KMS-11 (cell line): Measurements from ENCODE around the gene PLD3.

Experiments used
- H2AFZ ChIP-seq: fragments of 200-600 bp; sonication (generic); 2 replicates; pipeline ENCODE4 v1.6.1; 2016; ENCODE audit warnings: antibody characterized with exemption, mixed run types, low read depth
- H3K27ac ChIP-seq: fragments of 200-600 bp; sonication (generic); 2 replicates; pipeline ENCODE4 v1.6.1; 2016; ENCODE audit warnings: mild to moderate bottlenecking, mixed run types
- H3K27me3 ChIP-seq: fragments of 200-600 bp; sonication (generic); 2 replicates; pipeline ENCODE4 v1.6.1; 2017; ENCODE audit warnings: mild to moderate bottlenecking, low read depth, mixed run types, moderate library complexity; ENCODE audit not compliant: insufficient read depth
- H3K36me3 ChIP-seq: fragments of 200-600 bp; sonication (generic); 2 replicates; pipeline ENCODE4 v1.6.1; 2017; ENCODE audit warnings: mild to moderate bottlenecking, mixed run types; ENCODE audit not compliant: insufficient read depth
- H3K4me1 ChIP-seq: fragments of 200-600 bp; sonication (generic); 2 replicates; pipeline ENCODE4 v1.6.1; 2016; ENCODE audit warnings: mild to moderate bottlenecking, low read depth, mixed run types; ENCODE audit not compliant: poor library complexity, severe bottlenecking
- H3K4me2 ChIP-seq: fragments of 200-600 bp; sonication (generic); 2 replicates; pipeline ENCODE4 v1.7.0; 2016; ENCODE audit warnings: mild to moderate bottlenecking, mixed run types
- H3K4me3 ChIP-seq: fragments of 200-600 bp; sonication (generic); IDR thresholded peaks from 2 replicates; pipeline ENCODE4 v1.6.1; 2017; ENCODE audit warnings: low read depth, low read length, mixed read lengths; ENCODE audit not compliant: insufficient read depth
- H3K79me2 ChIP-seq: fragments of 200-600 bp; sonication (generic); 2 replicates; pipeline ENCODE4 v1.6.1; 2016; ENCODE audit warnings: low read depth, mixed run types; ENCODE audit not compliant: insufficient read depth
- H3K9ac ChIP-seq: fragments of 200-600 bp; sonication (generic); 2 replicates; pipeline ENCODE4 v1.6.1; 2016; ENCODE audit warnings: mild to moderate bottlenecking, mixed run types
- H4K20me1 ChIP-seq: fragments of 200-600 bp; sonication (generic); 2 replicates; pipeline ENCODE4 v1.6.1; 2016; ENCODE audit warnings: mild to moderate bottlenecking, mixed run types; ENCODE audit not compliant: insufficient read depth
- CTCF ChIP-seq: fragments of 200-600 bp; sonication (generic); conservative IDR thresholded peaks from 2 replicates; pipeline ENCODE4 v1.6.1; 2017; ENCODE audit warnings: low read depth, mild to moderate bottlenecking, antibody characterized with exemption, low read length, moderate library complexity, mixed read lengths

PLD3 gene

GRCh38 chr19:40381321-40381720 lies 32.8 kb downstream of the PLD3 start:
- Histone ChIP-seq H2AFZ (no peak overlapping the region), H3K27ac (no peak overlapping the region), H3K79me2 (no peaks in the 10 kb centered on the region), H4K20me1 (no peaks in the 10 kb centered on the region), H3K9ac (no peak overlapping the region), H3K36me3 (no peaks in the 10 kb centered on the region), H3K4me1 (peaks cover 5% of the 10 kb centered on the region), H3K4me2 (no peak overlapping the region), H3K4me3 (no peak overlapping the region), H3K27me3 (no peaks in the 10 kb centered on the region)
- no peak for TF ChIP-seq CTCF

- H3K4me2 ChIP-seq = no peak overlapping the region
Measured at GRCh38 chr19:40383668-40384248, 35.3 kb downstream of the PLD3 start.

GRCh38 chr19:40387155-40387554 lies 38.7 kb downstream of the PLD3 start:
- no peak overlapping the region for H3K4me3 ChIP-seq
- no peaks in the 10 kb centered on the region for H3K36me3 ChIP-seq
- H3K27me3 ChIP-seq = no peaks in the 10 kb centered on the region; the same call in 1 of the 2 replicates
- no peak overlapping the region for H3K4me2 ChIP-seq
- H3K9ac ChIP-seq = no peak overlapping the region
- no peak for TF ChIP-seq CTCF
- no peaks in the 10 kb centered on the region for H4K20me1 ChIP-seq
- H2AFZ ChIP-seq = no peak overlapping the region
- no peaks in the 10 kb centered on the region for H3K79me2 ChIP-seq
- no peak overlapping the region for H3K27ac ChIP-seq
- H3K4me1 ChIP-seq = peaks cover 4% of the 10 kb centered on the region

More at GRCh38 chr19:40383668-40384248, 35.3 kb downstream of the PLD3 start:
- Histone ChIP-seq H3K36me3 (no peaks in the 10 kb centered on the region), H4K20me1 (no peaks in the 10 kb centered on the region), H3K4me3 (no peak overlapping the region), H3K27me3 (no peaks in the 10 kb centered on the region; the same call in 1 of the 2 replicates), H2AFZ (no peak overlapping the region), H3K9ac (no peak overlapping the region), H3K79me2 (no peaks in the 10 kb centered on the region), H3K27ac (no peak overlapping the region), H3K4me1 (peaks cover 5% of the 10 kb centered on the region)
- no peak for TF ChIP-seq CTCF

- Histone ChIP-seq H3K4me1 (no peaks in the 10 kb centered on the region), H4K20me1 (no peaks in the 10 kb centered on the region), H3K4me2 (no peak overlapping the region), H3K27me3 (no peaks in the 10 kb centered on the region; the same call in 1 of the 2 replicates), H3K27ac (no peak overlapping the region), H3K36me3 (no peaks in the 10 kb centered on the region), H3K9ac (no peak overlapping the region), H3K4me3 (no peak overlapping the region), H3K79me2 (no peaks in the 10 kb centered on the region), H2AFZ (no peak overlapping the region)
- TF ChIP-seq CTCF = no peak
Measured at GRCh38 chr19:40388481-40388880, 40.0 kb downstream of the PLD3 start.
